Activated CD4-positive, alpha-beta T cell treated with anti-CD3 and anti-CD28 coated beads, Interleukin-2, amount 50 U/mL, for 1 hour (primary cell): ENCODE measurements around the gene CCDC85C.

ENCODE experiments used
- DNase-seq: peaks from one replicate; pipeline ENCODE4 v3.0.0-alpha.2; 2020

Gene CCDC85C

DNA sequence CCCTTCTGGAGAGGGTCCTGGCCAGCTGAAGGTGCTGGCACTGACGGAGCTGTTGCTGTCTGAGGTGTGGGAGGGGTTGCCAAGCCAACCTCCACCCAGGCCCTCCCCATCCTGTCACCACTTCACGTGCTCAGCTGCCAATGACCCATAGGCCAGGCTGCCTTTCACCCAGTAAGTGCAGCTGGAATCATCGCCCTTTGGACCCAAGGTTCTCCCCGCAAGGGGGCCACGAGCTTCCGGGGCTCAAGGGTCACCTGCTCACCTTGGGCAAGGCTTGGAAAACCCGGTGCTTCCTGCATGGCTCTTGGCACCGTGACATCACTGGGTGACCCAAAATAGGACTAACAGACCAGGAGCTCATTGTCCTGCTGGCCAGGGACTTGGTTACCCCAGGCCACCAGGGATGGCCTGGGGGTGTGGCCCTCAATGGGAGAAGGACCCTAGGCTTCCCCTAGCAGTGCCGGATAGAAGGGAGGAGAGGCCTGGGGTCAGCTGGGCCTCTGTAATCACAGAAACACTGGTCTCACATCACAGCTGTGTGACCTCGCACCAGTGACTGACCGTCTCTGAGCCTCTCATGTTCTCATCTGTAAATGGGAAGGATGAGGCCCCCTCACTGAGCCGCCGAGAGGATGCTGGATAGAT is 51.3 kb downstream of the CCDC85C start:
- no peak for DNase-seq

DNA sequence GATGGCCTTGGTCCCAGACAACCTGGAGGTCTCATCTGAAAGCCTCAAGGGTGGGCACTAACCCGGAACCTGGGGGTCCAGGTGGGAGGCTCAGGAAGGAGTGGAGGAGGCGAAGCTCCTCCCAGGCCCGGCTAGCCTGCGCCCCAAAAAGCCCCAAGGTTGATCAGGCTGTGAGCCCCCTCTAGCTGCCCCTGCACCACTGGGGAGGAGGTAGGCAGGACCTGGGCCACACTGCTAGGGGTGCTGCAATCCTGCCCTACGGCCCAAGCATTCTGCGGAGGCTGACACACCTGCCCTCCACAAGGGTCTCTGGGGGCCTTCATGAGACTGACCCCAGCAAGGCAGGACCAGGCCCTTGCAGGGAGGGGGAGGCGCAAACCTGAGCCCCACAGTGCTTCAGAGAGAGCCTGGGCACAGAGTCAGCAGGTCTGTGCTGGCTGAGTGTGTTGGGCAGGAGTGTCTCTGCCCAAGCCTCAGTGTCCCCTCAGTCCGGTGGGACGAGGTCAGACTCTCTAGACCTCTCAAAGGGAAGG is 51.9 kb downstream of the CCDC85C start:
- DNase-seq: no peak

DNA sequence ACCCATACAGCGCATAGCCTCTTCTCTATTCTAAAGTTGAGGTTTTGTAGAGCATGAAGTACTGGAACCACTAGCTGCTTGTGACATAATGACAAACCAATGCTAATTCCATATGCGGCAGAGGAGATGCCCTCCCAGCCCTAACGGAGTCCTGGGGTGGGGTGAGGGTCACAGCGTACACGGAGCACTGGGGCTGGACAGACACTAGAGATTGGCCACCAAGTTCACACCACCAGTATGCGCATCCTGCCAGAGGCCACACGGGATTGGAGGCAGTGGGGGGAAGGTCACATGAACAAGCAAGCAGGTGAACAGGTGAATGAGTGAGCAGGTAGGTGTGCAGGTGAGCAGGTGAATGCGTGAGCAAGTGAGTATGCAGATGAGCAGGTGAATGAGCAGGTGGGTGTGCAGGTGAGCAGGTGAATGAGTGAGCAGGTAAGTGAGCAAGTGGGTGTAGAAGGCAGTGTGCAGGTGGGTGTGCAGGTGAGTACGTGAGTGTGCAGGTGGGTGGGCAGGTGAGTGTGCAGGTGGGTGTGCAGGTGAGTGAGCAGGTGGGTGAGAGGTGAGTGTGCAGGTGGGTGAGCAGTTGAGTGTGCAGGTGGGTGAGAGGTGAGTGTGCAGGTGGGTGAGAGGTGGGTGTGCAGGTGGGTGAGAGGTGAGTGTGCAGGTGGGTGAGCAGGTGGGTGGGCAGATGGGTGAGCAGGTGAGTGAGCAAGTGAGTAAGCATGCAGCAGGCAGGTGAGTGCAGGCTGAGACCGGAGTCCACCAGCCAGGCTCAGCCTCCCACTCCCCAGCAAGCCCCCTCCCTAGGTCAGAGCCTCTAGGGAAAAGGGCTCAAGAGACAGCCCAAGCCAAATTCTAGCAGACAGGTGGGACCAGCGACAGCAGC is 52.7 kb downstream of the CCDC85C start:
- no peak for DNase-seq

DNA sequence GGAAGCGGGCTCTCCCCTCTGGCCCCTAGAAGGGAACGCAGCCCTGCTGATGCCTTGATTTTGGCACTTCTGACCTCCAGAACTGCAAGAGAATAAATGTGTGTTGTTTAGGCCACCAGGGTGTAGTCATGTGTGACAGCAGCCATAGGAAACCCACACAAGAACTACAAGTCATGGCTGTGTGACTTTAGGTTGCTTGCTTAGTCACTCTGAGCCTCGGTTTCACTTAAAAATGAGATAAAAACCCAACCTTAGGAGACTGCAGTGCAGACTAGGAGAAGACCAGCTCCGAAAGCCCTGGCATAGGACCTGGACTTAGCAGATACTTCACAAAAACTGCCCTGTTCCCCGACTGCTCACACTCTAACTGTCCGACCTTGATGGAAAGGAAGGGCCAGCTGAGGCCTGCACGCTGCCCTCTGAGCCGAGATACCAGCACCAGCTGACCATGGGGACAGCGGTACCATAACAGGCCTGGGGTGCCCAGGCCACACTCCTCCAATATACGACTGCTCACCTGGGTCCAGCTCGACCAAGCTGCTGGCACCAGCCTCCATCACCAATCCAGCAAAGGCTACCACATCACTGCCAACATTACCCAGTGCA is 53.5 kb downstream of the CCDC85C start:
- DNase-seq: no peak

DNA sequence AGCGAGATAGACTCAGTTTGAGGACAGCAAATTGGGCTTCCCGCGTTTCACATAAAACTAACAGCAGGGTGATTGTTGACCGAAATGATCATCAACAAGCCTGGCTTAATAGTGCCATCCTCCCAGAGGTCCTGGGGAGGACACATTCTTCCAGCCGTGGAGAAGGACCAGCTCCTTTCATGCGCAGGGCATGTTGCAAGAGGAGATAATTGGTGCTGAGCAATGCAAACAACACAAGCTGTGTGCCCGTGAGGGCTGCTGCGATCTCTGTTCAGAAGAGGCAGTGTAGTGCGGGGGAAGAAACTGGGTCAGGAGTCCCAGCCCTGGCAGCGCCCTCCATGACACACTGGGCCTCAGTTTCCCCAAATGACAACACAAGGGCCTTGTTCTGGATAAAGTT is 54.3 kb downstream of the CCDC85C start:
- no peak for DNase-seq

DNA sequence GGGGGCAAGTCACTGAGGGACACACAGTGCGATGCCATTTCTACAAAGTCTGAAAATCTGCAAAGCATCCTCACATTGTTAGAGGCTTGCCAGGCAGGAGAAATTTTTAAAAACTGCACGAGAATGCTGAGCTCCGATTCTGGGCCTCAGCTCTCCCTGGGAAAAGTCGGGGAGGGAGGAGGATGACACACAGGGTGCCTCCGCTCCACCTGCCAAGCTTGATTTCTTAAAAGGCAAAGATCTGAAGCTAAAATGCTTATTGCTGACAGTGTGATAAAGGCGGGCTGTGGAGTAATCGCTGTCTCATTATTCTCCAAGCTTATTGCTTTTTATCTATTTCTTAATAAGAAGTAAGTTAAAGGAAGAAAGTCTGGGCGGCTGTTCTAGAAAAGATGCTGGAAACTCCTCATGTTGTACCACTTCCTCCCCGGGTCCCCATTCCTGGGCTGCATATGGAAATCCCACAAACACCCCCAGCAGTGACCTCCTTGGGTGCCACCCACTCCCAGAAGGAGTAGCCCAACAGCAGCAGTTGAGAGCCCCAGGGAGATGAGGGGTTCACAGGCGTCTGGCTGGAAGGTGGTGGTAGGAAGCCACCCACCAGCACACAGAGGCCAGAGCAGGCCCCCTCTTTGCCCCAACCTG is 55.0 kb downstream of the CCDC85C start:
- no peak for DNase-seq

DNA sequence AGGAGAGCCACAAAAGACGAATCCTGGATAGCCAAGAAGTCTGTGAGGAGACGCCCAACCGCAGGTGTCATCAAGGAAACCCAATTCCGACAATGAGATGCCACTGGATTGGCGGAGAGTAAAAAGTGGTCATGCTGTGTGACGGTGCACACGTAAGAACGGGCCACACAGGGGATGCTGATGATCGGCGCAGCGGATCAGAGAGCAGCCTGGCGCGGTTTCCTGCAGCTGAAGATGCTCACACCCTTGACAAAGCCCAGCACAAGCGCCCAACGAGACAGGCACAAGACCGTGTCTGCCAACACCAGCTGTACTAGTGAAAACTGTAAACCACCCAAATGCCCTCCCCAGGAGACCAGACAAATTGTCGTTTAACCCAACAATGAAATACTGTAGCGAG is 55.8 kb downstream of the CCDC85C start:
- DNase-seq: no peak

DNA sequence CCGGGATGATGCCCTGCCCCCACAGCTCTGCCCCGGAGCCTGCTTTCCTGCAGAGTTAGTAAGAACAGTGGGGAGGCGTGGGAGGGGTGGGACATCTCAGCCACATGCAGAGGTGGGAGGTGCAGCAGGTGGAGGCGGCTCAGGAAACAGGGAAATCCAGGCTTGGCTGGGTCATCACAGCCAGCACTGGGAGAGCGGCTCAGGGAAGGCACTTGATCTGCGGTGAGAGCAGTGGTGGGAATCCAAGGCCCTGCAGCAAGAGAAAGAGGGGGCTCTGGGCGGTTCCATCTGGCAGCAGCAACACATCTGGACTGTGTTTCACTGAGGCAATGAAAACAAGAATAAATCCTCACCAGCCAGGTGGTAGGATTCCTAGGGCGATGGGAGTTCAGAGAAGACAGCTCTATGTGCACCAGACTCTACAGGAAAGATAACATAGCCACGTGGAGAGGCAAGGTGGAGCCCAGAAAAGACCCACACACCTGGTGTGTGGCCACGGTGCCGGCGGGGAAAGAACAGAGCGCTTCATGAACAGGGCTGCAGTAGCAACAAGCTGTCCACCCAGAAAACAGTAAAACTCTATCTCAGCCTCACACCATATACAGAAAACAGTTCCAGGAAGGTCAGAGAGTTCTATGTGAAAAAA is 57.6 kb downstream of the CCDC85C start:
- DNase-seq: no peak

DNA sequence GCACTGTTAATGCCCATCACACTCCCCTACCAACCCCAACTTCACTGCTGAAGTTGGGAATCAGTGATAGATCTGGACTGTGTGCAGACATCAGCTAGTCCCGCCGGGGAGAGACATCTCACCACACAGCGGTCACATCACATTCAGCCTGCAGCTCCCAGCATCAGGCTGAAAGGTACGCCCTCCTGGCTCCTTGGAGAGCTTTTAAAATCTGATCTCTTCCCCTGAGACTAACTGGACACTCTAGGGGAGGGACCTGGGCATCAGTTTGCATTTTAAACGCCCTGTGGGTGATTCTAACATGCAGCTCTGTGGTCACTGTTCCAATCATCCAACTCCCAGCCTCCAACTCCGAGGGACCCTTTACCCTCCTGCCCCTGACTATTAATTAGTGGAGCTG is 58.4 kb downstream of the CCDC85C start:
- DNase-seq: no peak

DNA sequence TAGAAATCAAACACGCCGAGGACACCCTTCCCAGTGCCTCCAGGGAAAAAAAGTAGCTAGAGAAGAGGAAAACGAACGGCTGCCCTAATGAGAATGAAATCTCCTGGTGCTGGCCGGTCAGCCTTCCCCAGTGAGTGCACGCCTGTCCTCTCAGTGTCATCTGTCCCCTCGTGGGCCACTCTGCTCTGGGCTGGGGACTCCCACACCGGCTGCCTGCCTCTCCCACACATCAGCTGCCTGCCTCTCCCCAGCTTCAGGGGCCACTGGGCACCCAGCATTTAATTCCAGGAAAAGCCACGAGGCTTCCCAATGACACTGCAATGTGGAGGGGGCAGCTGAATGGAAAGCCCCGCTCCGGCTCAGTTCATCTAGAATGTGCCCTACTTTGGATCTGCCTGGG is 59.0 kb downstream of the CCDC85C start:
- no peak for DNase-seq

DNA sequence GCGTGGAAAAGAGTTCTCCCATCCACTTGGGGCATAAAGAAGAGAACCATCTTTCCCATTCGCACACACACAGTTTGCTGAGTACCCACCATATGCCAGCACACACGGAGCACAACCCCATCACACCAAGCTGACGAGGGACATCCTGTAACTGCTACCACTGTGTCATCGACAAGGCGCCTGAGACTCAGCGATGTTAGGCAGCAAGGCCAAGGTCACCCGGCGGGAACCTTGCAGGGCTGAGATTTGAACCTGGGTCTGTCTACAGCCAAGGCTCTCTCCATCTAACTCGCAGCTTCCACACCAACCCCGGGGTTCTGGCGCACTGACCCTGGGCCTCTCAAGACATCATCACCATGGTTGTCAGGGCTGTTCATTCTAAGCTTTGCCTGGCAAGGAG is 60.0 kb downstream of the CCDC85C start:
- DNase-seq: no peak

DNA sequence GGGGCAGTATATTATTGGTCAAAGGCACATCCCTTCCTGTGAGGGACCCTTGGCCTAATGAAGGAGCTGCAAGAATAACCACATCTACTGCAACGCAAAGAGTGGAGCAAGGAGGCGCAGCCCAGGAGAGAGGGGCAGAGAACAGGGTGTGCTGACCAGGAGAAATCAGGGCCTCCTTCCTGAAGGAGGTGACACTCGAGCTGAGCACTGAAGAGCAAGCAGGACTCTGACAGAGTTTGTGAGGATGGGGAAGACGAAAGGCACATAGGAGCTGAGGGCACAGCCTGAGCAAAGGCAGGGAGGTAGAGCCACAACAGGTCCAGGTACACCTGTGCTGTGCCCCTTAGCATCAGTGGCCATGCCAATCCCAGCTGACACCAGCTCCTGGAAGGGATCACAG is 60.6 kb downstream of the CCDC85C start:
- no peak for DNase-seq

DNA sequence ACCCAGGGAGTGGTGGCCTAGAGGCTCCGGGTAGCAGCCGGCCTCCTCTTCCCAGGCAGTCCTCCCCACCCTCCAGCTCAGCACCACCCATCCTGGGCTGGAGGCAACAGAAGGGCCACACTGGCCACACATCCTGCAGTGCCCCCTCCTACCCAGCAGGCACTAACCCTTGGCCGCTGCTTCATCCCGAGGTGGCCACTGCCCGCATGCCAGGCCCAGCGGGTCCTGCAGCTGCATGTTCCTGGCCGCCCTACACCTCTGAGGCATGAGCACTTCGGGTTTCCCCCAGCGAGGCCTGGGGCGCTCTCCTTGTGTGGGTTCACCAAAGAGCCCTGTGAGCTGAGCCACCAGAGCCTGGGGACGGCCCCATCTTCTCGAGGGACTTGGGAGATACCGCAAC is 61.4 kb downstream of the CCDC85C start:
- DNase-seq: no peak

DNA sequence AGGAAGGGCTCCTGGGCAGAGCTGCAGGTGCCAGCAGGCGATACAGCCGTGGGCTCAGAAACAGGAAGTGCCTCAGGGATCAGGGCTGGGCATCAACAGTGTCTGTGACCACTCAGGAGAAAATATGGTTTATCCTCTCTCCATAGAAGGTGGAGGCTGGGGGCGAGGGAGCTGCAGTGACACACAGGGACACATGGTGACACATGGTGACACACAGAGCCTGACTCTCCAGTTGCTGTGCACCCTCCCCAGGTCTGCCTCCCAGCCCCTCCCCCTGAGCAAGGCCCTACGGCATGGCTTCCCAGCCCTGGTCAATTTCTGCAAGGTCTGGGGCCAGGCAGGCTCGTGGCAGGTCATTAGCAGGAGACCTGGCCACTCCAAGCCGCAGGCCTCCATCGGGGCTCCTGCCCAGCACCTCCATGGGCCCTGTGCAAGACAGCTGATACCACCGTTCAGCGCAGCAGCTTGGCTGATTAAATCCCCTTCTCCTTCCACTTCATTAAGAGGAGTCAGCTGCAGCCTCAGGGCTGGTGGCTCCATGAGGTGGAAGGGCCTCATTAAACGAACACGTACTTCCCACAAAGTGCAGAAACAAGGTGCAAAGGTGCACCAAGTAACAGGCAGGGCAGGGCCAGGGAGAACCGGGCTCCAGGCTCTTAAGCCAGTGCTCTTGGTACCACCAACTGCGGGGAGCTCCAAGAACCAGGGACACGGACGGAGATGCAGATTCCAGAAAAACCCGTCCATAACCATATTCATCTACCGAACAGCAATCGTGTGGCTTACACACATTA is 62.1 kb downstream of the CCDC85C start:
- no peak for DNase-seq

DNA sequence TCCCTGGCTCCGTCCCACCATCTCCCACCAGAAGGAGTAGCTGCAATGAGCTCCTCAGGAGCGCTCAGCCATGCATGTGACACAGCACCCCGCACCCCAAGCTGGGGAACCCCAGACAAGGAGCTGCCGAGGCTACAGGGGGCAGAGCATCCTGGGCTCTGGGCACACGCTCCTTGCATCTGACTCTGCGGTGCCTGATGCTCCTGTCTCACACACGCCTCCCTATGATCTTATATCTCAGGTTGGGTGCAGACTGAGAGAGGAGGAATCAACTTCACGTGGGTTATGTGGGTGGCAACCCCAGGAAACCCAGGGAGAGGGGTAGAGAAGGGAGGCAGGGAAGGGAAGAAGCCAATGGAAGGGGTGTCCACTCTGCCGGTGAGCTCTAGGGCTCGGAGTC is 62.8 kb downstream of the CCDC85C start:
- no peak for DNase-seq

DNA sequence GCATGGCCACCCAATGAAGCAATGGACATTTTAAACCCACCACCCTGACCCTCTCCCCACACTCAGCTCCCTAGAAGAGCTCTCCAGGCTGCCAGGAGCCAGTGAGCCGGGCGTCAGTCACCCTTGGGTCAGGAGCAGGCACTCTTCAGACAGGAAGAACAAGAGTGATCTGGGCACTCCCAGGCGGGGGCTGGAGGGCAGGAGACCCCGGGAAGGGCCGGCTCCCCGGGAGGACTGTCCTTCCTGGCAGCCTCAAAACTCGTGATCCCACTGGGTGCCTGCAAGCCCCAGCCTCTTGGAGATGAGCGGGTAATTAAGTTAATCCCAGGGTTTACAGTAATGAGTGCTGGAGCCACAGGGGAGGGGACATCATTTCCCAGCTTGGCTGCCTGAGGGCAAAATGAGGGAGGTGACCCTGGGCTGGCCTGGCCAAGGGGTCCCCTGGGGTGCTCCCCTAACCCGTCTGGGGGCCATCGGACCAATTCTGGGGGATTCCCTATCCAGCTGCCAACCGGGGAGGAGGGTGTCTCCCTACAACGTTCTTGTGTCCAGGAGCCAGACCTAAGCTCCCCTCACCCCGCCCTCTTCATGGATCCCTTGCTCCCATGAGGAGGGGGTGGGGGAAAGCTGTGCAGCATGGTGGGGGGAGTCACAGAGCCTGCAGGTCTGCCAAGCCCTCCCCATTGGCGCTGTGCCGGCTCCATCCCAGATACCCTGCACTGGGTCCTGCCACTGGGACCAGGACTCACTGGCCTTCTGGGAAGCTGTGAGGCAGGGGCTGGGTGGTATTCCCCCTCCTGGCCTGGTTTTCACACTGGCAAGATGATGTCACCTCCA is 63.6 kb downstream of the CCDC85C start:
- no peak for DNase-seq

DNA sequence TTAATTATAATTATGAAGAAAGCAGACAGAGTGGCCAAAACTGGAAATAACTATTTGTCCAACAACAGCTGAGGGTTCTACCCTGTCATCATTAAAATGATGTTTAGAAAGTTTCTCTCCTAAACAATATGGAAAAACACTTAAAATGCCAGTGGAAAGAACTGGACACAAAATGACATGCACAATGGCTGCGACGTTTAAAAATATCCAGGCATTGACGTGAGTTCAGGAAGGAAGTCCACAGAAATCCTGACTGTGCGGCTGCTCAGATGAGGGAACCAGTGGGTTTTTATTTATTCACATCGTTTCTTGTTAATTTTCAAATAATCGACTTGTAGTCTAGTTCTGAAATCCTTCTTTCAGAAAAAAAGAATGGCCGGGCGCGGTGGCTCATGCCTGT is 64.5 kb downstream of the CCDC85C start:
- no peak for DNase-seq

DNA sequence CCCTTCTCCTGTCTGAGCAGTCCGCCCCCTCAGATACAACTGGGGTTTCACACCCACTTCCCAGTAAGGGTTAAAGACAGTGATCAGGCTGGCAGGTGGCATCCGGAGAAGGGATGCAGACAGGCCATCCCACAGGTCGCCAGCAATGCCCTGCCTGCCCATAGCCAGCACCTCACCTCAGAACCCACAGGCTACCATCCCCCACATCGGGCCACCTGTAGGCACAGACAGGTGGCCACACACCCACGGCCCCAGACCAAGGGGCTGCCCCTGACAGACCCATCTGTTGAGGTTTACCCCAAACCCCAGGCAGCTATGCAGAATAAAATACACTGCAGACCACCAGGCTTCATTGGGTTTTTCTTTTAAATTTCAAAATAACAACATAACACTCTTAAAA is 65.3 kb downstream of the CCDC85C start:
- DNase-seq: no peak

DNA sequence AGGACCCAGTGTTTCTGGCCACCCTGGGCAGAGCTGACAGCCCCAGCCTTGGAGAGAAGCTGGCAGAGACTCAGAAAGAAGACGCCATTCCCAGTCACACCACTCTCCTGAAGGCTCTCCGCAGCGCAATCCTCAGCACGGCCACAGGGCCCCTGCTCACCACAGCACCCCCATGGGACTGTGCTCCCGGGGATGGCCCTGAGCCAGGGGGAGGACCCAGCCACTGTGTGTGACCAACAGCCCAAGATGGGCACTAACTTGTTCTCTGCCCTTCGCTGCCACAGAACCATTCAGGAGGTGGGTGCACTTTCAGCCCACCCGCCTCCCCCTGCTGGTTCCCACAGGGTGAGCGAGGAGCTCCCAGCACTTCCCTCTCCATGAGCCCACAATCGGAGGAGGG is 65.7 kb downstream of the CCDC85C start:
- DNase-seq: no peak

DNA sequence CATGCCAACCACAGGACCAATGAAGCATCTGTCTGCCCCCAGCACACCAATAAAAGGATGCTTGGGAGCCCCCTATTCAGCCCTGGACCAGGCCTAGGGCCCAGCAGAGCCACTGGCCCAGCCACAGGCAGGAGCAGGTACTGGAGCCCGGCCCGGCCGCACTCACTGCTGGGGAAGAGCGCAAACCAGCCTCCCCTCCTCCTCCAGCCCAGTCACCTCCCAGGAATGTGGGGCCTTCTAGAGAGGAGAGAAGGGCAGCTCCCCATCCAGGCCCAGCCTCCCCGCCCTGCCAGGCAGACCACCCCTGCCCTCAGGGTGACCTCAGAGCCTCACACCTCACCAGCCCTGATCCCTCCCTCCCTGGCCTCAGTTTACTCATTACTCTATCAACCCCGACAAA is 66.6 kb downstream of the CCDC85C start:
- DNase-seq: no peak
